ENCODE results near the gene TMC5. TPM values are rescaled to one million over a fixed set of nuclear protein-coding genes. Genes with fewer than 3 reads are reported as not detected.
"Not testable (repeated sequence)": the region's sequence is repeated elsewhere in the genome, so short reads cannot be mapped to it uniquely, and the experiment has no call there.

The TMC5 gene, protein sequence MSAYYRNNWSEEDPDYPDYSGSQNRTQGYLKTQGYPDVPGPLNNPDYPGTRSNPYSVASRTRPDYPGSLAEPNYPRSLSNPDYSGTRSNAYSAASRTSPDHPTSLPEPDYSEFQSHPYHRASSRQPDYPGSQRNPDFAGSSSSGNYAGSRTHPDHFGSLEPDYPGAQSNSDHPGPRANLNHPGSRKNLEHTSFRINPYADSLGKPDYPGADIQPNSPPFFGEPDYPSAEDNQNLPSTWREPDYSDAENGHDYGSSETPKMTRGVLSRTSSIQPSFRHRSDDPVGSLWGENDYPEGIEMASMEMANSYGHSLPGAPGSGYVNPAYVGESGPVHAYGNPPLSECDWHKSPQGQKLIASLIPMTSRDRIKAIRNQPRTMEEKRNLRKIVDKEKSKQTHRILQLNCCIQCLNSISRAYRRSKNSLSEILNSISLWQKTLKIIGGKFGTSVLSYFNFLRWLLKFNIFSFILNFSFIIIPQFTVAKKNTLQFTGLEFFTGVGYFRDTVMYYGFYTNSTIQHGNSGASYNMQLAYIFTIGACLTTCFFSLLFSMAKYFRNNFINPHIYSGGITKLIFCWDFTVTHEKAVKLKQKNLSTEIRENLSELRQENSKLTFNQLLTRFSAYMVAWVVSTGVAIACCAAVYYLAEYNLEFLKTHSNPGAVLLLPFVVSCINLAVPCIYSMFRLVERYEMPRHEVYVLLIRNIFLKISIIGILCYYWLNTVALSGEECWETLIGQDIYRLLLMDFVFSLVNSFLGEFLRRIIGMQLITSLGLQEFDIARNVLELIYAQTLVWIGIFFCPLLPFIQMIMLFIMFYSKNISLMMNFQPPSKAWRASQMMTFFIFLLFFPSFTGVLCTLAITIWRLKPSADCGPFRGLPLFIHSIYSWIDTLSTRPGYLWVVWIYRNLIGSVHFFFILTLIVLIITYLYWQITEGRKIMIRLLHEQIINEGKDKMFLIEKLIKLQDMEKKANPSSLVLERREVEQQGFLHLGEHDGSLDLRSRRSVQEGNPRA
- polyA plus RNA-seq, result not detected

DNA sequence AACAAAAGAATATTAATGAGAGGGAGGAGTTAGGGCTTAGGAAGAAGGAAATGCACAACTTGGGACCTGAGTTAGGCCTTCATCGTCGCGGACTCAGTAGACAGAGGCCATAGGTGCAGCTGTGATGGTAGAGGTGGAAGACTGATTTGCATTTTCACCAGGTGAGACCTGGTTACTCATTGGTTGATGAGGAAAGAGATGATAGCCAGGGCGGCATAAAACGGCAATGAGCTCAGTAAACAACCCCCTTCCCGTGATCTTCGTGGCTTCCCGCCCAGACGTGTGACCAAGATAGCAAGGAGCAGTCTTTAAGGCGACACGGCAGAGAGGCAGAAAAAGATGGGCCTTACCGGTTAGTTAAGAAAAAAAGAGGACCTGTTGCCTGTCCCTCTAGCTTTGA lies at the start of gene TMC5:
Gene TMC5 (plus strand): TSS at position 244 of the 400 bp plus-strand sequence. CDS start 22,156 bp downstream, outside the sequence.
- no peak within 1 kb of the TSS for H3K4me3 Mint-ChIP-seq
- H3K27me3 Mint-ChIP-seq, result peaks cover 20% of the 10 kb centered on the region
- no peak within 1 kb of the TSS for H3K27ac Mint-ChIP-seq
- H3K36me3 Mint-ChIP-seq, result peaks cover 2% of the 10 kb centered on the region
- H3K4me1 Mint-ChIP-seq, result no peaks in the 10 kb centered on the region
- H3K9me3 Mint-ChIP-seq, result peaks cover 0 to 10% (median 6%) of the 10 kb centered on the region in 3 donors

DNA sequence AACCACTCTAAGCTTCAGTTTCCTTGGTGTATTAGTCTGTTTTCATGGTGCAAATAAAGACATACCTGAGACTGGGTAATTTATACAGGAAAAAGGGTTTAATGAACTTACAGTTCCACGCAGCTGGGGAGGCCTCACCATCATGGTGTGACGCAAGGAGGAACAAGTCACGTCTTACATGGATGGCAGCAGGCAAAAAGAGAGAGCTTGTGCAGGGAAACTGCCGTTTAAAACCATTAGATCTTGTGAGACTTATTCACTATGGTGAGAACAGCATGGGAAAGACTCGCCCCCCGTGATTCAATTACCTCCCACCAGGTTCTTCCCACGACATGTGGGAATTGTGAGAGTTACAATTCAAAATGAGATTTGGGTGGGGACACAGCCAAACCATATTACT lies 45.1 kb upstream of the TMC5 start:
- H3K27me3 Mint-ChIP-seq, H3K9me3 Mint-ChIP-seq, H3K27ac Mint-ChIP-seq, H3K36me3 Mint-ChIP-seq, H3K4me3 Mint-ChIP-seq, H3K4me1 Mint-ChIP-seq: not testable (repeated sequence)

DNA sequence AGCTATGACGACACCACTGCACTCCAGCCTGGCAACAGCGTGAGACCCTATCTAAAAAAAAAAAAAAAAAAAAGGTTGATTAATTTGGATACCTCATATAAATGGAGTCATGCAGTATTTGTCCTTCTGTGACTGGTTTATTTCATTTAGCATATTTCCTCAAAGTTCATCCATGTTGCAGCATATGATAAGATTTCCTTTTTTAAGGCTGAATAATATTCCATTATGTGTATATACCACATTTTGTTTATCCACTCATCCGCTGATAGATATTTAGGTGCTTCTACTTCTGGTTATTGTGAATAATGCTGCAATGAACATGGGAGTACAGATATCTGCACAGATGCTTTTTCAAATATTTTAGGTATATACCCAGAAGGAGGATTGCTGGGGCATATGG lies 43.3 kb upstream of the TMC5 start:
- Mint-ChIP-seq H3K4me1 (no peaks in the 10 kb centered on the region), H3K9me3 (no peaks in the 10 kb centered on the region), H3K27me3 (no peaks in the 10 kb centered on the region), H3K27ac (no peak overlapping the region), H3K4me3 (no peak overlapping the region), H3K36me3 (no peaks in the 10 kb centered on the region)

DNA sequence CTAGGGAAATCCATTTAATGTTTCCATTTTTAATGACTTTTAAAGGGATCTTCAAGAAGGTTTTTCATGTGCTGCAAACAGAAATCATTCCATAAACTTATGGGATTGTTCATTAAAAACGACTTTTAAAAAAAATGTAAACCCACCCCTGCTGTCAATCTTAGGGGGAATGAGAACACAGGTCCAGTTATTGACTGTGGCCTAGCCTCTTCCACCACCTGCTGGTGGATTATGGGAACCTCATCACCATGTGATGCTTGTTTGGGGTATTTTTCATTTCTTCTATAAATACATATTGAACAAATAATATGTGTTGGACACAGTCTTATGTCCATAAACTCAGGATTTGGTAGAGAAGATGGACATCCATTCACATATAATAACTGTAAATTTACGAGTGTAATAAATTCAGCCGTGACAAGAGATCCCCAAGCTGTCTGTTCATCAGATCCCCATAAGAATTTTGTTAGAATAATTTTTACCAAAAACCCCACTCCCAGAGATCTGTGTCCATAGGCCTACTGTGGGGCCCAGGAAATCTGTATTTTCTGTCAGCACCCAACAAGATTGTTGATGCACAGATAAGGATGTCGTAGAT lies 42.0 kb upstream of the TMC5 start:
- H3K9me3 Mint-ChIP-seq, result no peaks in the 10 kb centered on the region
- H3K27me3 Mint-ChIP-seq, result no peaks in the 10 kb centered on the region
- no peaks in the 10 kb centered on the region for H3K36me3 Mint-ChIP-seq
- H3K27ac Mint-ChIP-seq, result no peak overlapping the region
- H3K4me3 Mint-ChIP-seq, result no peak overlapping the region
- peaks cover 0 to 1% (median 0%) of the 10 kb centered on the region in 3 donors for H3K4me1 Mint-ChIP-seq

- H3K36me3 Mint-ChIP-seq, result no peaks in the 10 kb centered on the region
- no peak overlapping the region for H3K4me3 Mint-ChIP-seq
Measured at GRCh38 chr16:19377864-19378263, 39.8 kb upstream of the TMC5 start.

GRCh38 chr16:19378511-19378910 lies 39.2 kb upstream of the TMC5 start:
- H3K4me3 Mint-ChIP-seq, result no peak overlapping the region
- H3K36me3 Mint-ChIP-seq, result no peaks in the 10 kb centered on the region
- peaks cover 0 to 1% (median 1%) of the 10 kb centered on the region in 3 donors for H3K4me1 Mint-ChIP-seq
- H3K27me3 Mint-ChIP-seq, result peaks cover 4% of the 10 kb centered on the region
- no peak overlapping the region for H3K27ac Mint-ChIP-seq
- no peaks in the 10 kb centered on the region for H3K9me3 Mint-ChIP-seq

More at GRCh38 chr16:19377864-19378263, 39.8 kb upstream of the TMC5 start:
- Mint-ChIP-seq H3K9me3 (no peaks in the 10 kb centered on the region), H3K27me3 (peaks cover 4% of the 10 kb centered on the region), H3K27ac (no peak overlapping the region), H3K4me1 (peaks cover 0 to 1% (median 1%) of the 10 kb centered on the region in 3 donors)

DNA sequence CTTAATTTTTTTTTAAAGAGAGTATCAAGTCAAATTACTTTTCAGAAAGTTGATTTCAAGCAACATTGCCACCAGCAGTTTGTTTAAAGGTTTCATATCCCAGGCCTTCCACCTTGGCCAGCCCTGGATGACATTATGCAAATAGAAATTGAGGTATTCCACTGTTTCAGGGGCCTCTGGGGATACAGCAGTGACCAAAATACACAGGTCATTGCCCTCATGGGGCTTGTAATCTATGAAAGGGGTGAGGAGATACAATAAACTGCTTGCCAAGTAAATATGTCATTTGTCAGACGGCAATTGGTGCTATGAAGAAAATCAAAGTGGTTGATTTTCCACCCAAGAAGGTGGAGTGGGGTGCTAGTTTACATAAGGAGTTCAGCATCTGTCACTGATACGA lies 37.8 kb upstream of the TMC5 start:
- Mint-ChIP-seq H3K36me3 (no peaks in the 10 kb centered on the region), H3K27me3 (peaks cover 11% of the 10 kb centered on the region), H3K4me3 (no peak overlapping the region), H3K27ac (no peak overlapping the region), H3K4me1 (peaks cover 0 to 1% (median 1%) of the 10 kb centered on the region in 3 donors), H3K9me3 (no peaks in the 10 kb centered on the region)

DNA sequence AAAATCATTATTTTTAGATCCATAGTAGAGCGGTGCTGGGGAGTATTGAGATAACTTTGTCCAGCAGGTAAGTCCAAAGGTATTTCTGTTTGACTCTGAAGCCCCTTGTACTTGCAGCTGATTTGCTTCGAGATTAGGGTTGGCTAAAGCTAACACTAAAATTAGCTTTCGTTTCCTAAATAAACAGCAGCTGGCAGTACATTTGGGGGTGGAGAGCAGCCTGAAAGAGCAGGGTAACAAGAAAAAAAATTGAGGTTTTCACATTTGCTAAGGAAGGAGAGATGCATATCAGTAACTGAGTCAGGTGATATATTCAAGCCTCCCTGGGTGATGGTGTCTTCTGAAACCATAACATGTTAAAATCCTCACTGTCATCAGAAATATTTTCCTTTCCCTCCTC lies 37.4 kb upstream of the TMC5 start:
- no peak overlapping the region for H3K27ac Mint-ChIP-seq
- no peaks in the 10 kb centered on the region for H3K36me3 Mint-ChIP-seq
- H3K9me3 Mint-ChIP-seq, result no peaks in the 10 kb centered on the region
- peaks cover 0 to 1% (median 1%) of the 10 kb centered on the region in 3 donors for H3K4me1 Mint-ChIP-seq
- H3K27me3 Mint-ChIP-seq, result peaks cover 13% of the 10 kb centered on the region
- H3K4me3 Mint-ChIP-seq, result no peak overlapping the region

DNA sequence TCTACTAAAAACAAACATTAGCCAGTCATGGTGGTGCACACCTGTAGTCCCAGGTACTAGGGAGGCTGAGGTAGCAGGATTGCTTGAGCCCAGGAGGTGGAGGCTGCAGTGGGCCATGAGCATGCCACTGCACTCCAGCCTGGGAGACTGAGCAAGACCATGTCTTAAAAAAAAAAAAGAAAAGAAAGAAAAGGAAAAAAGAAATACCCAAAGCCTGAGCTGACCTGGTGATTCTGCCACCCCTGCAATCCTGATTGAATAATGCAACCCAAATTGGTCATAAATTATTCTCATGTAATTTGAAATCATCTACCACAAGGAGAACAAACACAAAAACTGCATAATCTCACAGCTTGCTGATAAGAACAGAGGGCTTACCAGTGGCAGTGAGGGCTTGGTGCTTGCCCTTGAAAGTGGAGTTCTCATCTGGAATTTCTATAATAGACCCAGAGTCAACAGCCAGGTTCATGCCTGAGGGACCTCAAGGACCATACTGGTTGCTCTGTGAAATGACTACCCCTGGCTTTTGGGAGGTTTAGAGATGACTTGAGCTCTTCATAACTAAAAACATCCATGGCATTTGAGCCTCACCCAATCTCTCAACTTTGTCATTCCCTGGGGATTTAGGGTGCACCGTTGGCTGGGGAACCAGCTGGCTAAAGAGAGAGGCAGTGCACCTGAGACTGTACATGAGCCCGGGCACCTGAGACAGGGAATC lies 35.4 kb upstream of the TMC5 start:
- no peaks in the 10 kb centered on the region for H3K36me3 Mint-ChIP-seq
- H3K27ac Mint-ChIP-seq, result no peak overlapping the region

DNA sequence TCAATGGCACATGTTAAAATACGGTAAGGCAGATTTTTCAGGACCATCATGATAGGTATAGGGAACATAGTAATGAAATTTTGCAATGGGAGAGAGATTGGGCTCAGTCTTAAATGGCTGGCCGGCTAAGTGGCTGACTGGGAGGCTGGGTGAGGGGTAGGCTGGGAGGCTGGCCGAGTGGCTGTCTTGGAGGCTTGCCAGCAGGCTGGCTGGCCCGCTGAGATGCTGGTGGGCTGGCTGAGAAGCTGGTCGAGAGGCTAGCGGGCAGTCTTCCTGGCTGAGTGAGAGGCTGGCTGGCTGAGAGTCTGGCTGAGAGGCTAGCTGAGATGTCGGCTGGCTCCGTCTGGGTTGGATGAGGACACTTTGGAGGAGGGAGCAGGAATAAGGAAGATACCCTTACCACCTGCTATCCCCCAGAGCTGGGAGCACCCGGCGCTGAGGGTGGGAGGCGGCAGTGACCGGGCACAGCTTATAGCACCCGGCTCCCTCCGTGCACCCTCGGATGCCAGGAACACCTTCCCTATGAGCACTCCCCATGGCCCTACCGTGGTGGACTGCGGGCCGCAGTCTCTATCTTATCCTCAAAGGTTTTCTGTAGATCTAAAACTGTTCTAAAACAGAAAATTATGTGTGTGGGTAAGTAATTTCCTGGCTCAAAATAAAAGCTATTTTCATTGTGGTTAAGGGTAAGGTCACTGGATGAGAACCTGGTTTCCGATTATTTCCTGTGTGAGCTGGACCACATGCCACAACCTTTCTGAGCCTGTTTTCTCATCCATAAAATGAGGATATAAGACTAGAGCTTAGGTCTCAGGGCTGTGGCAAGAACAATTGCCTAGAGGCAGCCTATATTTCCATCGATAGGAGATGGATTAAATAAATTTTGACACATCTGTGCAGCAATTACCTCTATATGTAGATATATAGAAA lies 34.5 kb upstream of the TMC5 start:
- Mint-ChIP-seq H3K9me3 (no peaks in the 10 kb centered on the region), H3K4me3 (no peak overlapping the region), H3K4me1 (peaks cover 0 to 1% (median 1%) of the 10 kb centered on the region in 3 donors), H3K27me3 (peaks cover 17% of the 10 kb centered on the region), H3K36me3 (no peaks in the 10 kb centered on the region), H3K27ac (no peak overlapping the region)

More for the DNA sequence above, 35.4 kb upstream of the TMC5 start:
- Mint-ChIP-seq H3K4me1 (peaks cover 0 to 1% (median 1%) of the 10 kb centered on the region in 3 donors), H3K27me3 (peaks cover 14% of the 10 kb centered on the region), H3K9me3 (no peaks in the 10 kb centered on the region), H3K4me3 (no peak overlapping the region)

GRCh38 chr16:19384656-19385055 lies 33.0 kb upstream of the TMC5 start:
- no peak overlapping the region for H3K27ac Mint-ChIP-seq
- H3K27me3 Mint-ChIP-seq, result peaks cover 17% of the 10 kb centered on the region
- no peaks in the 10 kb centered on the region for H3K9me3 Mint-ChIP-seq
- no peak overlapping the region for H3K4me3 Mint-ChIP-seq
- peaks cover 0 to 1% (median 1%) of the 10 kb centered on the region in 3 donors for H3K4me1 Mint-ChIP-seq
- no peaks in the 10 kb centered on the region for H3K36me3 Mint-ChIP-seq

DNA sequence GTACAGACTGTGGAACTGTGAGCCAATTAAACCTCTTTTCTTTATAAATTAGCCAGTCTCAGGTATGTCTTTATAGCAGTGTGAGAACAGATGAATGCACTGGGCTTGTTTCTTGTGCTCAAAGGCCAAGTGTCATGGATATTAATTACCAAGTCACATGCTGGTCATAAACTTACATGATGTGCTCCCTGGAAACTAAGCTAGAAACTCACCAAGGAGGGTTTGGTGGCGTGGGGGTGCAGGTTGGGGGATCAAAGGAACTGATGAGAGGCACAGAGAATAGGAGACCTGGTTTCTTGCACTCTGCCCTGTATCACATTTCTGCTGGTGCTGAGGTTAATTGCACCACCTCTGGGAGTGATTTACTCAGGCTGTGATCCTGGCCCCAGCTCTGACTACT lies 31.2 kb upstream of the TMC5 start:
- no peak overlapping the region for H3K27ac Mint-ChIP-seq
- peaks cover 21% of the 10 kb centered on the region for H3K27me3 Mint-ChIP-seq

GRCh38 chr16:19389246-19389645 lies 28.4 kb upstream of the TMC5 start:
- Mint-ChIP-seq H3K27me3 (peaks cover 24% of the 10 kb centered on the region), H3K36me3 (no peaks in the 10 kb centered on the region), H3K27ac (no peak overlapping the region), H3K4me1 (no peaks in the 10 kb centered on the region), H3K4me3 (no peak overlapping the region), H3K9me3 (peaks cover 3 to 7% (median 3%) of the 10 kb centered on the region in 3 donors)

More for the DNA sequence above, 31.2 kb upstream of the TMC5 start:
- peaks cover 0 to 7% (median 0%) of the 10 kb centered on the region in 3 donors for H3K9me3 Mint-ChIP-seq
- H3K4me1 Mint-ChIP-seq, result no peaks in the 10 kb centered on the region
- H3K4me3 Mint-ChIP-seq, result no peak overlapping the region
- no peaks in the 10 kb centered on the region for H3K36me3 Mint-ChIP-seq
